GM10266 (cell line): ENCODE data around the gene IHH.

Experiments
- DNase-seq: peaks from one replicate; pipeline ENCODE4 v3.0.0; 2012; ENCODE audit errors: extremely low spot score
- TF ChIP-seq, protein P1 (sequence below): IDR thresholded peaks from 2 replicates; pipeline ENCODE4 v1.5.1; 2012; ENCODE audit warnings: mild to moderate bottlenecking, low read depth; ENCODE audit not compliant: control insufficient read depth, insufficient read depth; ENCODE audit errors: missing control alignments

Gene IHH

DNA sequence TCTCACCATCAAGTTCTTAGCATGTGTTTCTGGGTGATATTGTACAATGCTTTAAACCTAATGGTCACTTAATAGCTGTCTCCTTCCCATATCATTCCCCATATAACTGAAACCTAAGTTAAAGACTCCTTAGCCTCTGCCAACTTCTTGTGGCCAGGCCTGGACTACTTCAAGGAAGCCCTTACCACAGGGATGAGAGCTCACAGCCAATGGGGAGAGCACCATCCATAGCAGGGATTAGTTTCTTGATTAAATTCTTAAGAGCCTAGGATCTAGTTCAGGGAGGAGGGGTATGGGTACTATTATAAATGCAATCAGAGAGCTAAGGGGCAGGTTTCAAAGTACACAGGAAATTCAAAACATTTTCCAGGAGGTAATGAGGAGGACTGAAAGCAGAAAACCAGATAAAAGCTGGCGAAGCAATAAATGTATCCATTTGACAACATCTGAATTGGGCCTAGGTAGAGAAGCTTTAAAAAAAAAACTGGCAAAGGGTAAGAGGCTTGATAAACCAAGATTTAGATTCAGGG lies 34.8 kb upstream of the IHH start:
- no peak for DNase-seq
- TF ChIP-seq, protein P1, sequence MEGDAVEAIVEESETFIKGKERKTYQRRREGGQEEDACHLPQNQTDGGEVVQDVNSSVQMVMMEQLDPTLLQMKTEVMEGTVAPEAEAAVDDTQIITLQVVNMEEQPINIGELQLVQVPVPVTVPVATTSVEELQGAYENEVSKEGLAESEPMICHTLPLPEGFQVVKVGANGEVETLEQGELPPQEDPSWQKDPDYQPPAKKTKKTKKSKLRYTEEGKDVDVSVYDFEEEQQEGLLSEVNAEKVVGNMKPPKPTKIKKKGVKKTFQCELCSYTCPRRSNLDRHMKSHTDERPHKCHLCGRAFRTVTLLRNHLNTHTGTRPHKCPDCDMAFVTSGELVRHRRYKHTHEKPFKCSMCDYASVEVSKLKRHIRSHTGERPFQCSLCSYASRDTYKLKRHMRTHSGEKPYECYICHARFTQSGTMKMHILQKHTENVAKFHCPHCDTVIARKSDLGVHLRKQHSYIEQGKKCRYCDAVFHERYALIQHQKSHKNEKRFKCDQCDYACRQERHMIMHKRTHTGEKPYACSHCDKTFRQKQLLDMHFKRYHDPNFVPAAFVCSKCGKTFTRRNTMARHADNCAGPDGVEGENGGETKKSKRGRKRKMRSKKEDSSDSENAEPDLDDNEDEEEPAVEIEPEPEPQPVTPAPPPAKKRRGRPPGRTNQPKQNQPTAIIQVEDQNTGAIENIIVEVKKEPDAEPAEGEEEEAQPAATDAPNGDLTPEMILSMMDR: no peak

DNA sequence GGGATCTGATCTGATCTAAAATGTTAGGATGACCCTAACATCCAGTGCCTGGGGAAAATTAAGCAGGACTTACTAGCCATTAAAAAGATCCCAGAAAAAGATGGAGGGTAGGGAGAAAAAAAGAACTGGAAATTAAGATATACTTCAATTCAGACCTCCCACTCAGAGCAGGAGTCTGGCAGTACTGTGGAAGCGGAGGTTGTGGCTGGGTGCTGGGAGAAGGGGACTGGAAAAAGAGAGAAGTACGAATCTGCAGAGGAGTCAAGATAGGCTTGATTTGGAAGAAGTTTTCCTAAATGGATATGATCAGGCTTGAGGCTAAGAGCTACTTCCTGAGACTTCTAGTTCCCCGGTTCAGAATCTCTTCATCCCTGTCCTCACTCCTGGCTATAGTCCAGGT lies 33.5 kb upstream of the IHH start:
- no peak for DNase-seq
- TF ChIP-seq, protein P1: no peak

DNA sequence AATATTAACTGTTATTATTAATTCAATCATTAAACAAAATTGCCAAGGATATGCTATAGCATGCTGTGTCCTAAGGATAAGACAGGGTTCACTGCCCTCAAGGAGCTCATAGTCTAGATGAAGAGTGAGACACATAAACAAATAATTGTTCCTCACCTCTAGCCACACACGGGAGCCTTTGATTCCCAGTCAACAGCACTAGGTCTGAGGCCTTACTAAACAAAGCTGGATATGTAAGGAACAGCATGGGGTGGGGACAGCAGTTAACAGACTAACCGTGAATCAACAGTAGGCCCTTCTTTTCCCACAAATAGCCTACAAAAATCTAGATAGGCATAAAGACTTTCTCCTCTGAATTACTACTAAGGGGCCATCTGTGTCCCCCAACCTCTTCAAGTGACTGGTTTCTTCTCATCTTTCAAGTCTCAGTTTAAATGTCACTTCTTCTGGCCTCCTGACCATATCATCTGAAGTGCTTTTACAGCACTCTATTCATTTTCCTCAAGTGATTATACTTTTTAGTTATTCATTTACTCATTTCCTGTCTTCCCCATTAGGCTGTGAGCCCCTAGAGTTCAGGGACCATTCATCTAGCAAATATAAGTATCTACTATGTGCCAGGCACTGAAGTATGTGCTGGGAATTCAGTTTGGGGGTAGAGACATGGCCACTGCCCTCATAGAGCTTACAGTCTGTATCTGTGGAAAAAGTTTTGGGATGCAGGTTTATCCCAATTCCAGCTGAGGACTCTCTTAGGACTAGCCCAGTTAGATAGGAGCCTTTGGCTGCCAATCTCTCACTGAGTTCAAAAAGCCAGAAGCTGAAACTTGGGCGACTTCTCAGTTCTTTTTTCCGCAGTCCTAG lies 29.9 kb upstream of the IHH start:
- TF ChIP-seq, protein P1: no peak

DNA sequence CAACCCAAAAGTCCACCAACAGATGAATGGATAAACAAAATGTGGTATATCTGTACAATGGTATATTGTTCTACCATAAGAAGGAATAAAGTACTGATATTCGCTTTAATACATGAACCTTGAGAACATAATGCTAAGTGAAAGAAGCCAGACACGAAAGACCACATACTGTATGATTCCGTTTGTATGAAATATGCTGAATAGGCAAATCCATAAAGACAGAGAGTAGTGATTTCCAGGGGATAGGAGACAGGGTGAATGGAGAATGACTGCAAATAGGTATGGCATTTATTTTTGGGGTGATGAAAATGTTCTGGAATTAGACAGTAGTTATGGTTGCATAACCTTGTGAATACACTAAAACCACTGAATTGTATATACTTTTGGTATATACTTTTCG lies 28.6 kb upstream of the IHH start:
- DNase-seq: no peak
- TF ChIP-seq, protein P1: no peak

More for the DNA sequence above, 29.9 kb upstream of the IHH start:
- DNase-seq: no peak

DNA sequence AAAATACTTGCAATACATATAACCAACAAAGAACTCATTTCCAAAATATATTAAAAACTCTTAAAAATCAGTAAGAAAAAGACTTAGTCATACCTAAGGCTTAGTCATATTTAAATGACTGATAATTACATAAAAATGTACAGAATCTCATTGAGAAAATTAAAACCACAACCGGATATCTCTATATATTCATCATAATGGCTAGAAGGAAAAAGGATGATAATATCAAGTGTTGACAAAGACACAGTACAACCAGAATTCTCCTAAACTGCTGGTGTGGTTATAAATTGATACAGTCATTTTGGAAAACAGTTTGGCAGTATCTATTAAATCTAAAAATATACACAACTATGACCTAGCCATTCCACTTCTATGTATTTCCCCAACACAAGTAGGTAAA lies 27.1 kb upstream of the IHH start:
- TF ChIP-seq, protein P1: no peak
- no peak for DNase-seq

DNA sequence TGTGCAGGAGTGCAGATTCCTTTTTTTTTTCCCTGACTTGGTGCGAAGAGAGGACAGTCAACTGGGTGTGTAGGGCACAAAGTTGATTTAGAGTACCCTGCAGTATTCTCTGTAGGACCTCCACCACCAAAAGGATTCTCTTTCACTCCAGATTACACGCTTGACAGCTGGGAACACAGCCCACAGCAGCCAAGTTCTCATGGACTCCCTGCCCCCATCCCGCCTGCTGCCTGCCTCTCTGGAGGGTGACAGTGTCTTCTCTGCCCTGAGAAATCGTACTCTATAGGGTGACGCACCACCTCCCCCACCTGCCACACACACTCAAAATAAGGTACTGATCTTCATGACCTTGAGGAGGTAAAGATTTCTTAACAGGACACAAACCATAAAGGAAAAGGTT lies 26.6 kb upstream of the IHH start:
- no peak for DNase-seq
- TF ChIP-seq, protein P1: no peak

DNA sequence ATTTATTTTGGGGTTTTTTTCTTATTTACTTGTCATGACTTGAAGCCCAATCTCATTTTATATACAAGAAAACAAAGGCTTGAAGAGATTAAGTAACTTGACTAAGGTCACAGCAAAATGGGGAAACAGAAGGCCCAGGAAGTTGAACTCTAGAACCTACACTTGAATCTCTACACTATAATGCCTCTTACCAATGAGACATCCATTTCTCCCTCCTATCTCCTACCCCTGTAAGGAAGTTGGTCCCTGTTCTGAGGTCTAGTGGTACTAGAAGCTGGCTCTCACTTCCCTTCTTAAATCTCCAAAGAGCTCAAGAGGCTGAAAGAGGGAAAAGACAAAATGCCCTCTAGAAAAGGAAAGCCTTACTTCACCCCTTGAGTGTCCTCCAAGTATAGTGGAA lies 25.5 kb upstream of the IHH start:
- TF ChIP-seq, protein P1: no peak
- no peak for DNase-seq
